Esophagus squamous epithelium (tissue), 4 donors: ENCODE data around the gene DUOXA2.

Source experiments
- POLR2A ChIP-seq, 4 donors: fragments of 450-650 bp; IDR thresholded peaks; one replicate each; pipeline ENCODE4 v1.6.1; 2017; ENCODE audit warnings: antibody characterized with exemption in 4 of 4, mild to moderate bottlenecking in 4 of 4, moderate library complexity in 3 of 4
- TF ChIP-seq, protein P1 (sequence below), 6 experiments: fragments of 450-650 bp in 4 of 6; fragments of 200-600 bp in 2 of 6; sonication (generic) in 2 of 6; IDR thresholded peaks; one replicate each; pipeline ENCODE4 v1.5.1; 2016 to 2019; ENCODE audit warnings: antibody characterized with exemption in 6 of 6, mild to moderate bottlenecking in 4 of 6, moderate library complexity in 4 of 6

DNA sequence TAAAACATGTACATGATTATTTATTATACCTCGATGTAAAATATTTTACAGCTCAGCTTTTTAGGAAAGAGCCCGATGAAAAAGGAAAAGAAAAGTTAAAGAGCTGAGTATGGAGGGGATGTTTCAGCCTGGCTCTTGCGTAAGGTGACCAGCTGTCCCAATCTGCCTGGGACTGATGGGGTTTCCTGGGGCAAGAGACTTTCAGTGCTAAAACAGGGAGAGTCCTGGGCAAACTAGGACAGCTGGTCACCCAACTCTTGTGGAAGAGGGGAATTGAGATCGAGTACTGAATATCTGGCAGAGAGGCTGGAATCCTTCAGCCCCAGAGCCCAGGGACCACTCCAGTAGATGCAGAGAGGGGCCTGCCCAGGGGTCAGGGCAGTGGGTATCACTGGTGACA is 21.1 kb upstream of the DUOXA2 start:
- TF ChIP-seq, protein P1, sequence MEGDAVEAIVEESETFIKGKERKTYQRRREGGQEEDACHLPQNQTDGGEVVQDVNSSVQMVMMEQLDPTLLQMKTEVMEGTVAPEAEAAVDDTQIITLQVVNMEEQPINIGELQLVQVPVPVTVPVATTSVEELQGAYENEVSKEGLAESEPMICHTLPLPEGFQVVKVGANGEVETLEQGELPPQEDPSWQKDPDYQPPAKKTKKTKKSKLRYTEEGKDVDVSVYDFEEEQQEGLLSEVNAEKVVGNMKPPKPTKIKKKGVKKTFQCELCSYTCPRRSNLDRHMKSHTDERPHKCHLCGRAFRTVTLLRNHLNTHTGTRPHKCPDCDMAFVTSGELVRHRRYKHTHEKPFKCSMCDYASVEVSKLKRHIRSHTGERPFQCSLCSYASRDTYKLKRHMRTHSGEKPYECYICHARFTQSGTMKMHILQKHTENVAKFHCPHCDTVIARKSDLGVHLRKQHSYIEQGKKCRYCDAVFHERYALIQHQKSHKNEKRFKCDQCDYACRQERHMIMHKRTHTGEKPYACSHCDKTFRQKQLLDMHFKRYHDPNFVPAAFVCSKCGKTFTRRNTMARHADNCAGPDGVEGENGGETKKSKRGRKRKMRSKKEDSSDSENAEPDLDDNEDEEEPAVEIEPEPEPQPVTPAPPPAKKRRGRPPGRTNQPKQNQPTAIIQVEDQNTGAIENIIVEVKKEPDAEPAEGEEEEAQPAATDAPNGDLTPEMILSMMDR (IDR thresholded peaks at IDR 0.05) = no peak
- TF ChIP-seq POLR2A (IDR thresholded peaks at IDR 0.05) = no peak
